ENCODE measurements around the gene EPS8L1. TPM values are rescaled to one million over a fixed set of nuclear protein-coding genes. Genes with fewer than 3 reads are reported as not detected.

The EPS8L1 gene
- total and polyA plus RNA-seq, 2 of the 4 experiments (the other 2 are of a cell fraction): 0.90 to 2.9 TPM

DNA sequence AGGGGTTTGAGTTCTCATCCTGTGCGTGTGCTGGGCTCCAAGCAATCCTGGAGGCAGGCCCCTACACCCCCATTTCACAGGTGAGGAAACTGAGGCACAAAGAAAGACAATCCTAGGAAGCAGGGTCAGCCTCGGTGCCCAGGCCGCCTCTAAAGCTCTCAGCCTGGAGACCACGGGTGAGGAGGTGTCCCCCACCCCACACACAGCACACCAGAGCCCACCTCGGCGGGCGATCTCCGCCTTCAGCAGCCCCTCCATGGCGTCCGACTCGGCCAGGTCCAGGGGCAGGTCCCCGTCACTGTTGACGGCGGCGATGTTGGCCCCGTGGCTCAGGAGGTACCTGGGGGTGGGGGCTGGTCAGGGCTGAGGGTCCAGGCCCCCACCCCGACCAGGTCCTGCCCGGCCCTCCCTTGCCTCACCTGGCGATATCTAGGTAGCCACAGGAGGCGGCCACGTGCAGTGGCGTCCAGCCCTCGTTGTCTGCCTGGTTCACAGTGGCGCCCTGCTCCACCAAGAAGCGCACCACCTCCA lies 36.6 kb downstream of the EPS8L1 start:
- no peaks in the 10 kb centered on the region for H3K27me3 ChIP-seq (ENCODE audit: control insufficient read depth, insufficient read depth, low read length)
- no peak overlapping the region for H3K4me2 ChIP-seq (ENCODE audit: low read depth, low read length)
- no peak overlapping the region for H3K23ac ChIP-seq (ENCODE audit: low read depth, low read length)
- peaks cover 19 to 71% of the 10 kb centered on the region in 2 experiments for H3K79me1 ChIP-seq (ENCODE audit: low read depth in 1 of 2, low read length in 2 of 2)
- no peak for TF ChIP-seq RCOR1 (IDR thresholded peaks at IDR 0.05; ENCODE audit: insufficient replicate concordance, low read length)
- no peak for TF ChIP-seq CHD1 (IDR thresholded peaks at IDR 0.05; ENCODE audit: low read depth, low read length)
- TF ChIP-seq FOS (IDR thresholded peaks at IDR 0.05; ENCODE audit: low read depth, low read length): no peak
- no peak for TF ChIP-seq MAFK (IDR thresholded peaks at IDR 0.05; ENCODE audit: low read depth, low read length)
- TF ChIP-seq, protein P1, sequence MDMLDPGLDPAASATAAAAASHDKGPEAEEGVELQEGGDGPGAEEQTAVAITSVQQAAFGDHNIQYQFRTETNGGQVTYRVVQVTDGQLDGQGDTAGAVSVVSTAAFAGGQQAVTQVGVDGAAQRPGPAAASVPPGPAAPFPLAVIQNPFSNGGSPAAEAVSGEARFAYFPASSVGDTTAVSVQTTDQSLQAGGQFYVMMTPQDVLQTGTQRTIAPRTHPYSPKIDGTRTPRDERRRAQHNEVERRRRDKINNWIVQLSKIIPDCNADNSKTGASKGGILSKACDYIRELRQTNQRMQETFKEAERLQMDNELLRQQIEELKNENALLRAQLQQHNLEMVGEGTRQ (IDR thresholded peaks at IDR 0.05; ENCODE audit: low read depth, low read length): no peak
- TF ChIP-seq POLR2A (IDR thresholded peaks at IDR 0.05; ENCODE audit: low read depth, low read length): no peak
- no peak for TF ChIP-seq MXI1 (IDR thresholded peaks at IDR 0.05; ENCODE audit: borderline replicate concordance, low read depth, low read length)
- TF ChIP-seq SMC3 (IDR thresholded peaks at IDR 0.05; ENCODE audit: low read depth, low read length): no peak
- TF ChIP-seq MAZ (IDR thresholded peaks at IDR 0.05; ENCODE audit: borderline replicate concordance, low read depth, low read length): no peak
- no peak for TF ChIP-seq CEBPB (IDR thresholded peaks at IDR 0.05; ENCODE audit: low read depth, low read length)
- TF ChIP-seq NFE2L2 (IDR thresholded peaks at IDR 0.05; ENCODE audit: low read depth, low read length): no peak
- TF ChIP-seq RFX5 (IDR thresholded peaks at IDR 0.05; ENCODE audit: low read depth, low read length): no peak
- TF ChIP-seq, protein P2, sequence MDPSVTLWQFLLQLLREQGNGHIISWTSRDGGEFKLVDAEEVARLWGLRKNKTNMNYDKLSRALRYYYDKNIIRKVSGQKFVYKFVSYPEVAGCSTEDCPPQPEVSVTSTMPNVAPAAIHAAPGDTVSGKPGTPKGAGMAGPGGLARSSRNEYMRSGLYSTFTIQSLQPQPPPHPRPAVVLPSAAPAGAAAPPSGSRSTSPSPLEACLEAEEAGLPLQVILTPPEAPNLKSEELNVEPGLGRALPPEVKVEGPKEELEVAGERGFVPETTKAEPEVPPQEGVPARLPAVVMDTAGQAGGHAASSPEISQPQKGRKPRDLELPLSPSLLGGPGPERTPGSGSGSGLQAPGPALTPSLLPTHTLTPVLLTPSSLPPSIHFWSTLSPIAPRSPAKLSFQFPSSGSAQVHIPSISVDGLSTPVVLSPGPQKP (IDR thresholded peaks at IDR 0.05; ENCODE audit: borderline replicate concordance, low read depth, low read length): no peak
- H3K14ac ChIP-seq (replicated peaks; ENCODE audit: low read depth, low read length): no peak overlapping the region
- ATAC-seq (ENCODE audit: low read depth): no peak
- no peak overlapping the region for H2BK20ac ChIP-seq (ENCODE audit: low read depth, low read length)
- H2BK120ac ChIP-seq (ENCODE audit: low read depth, low read length): no peak overlapping the region
- POLR2A ChIA-PET (ENCODE audit: unreplicated experiment): no interaction called here
- in situ Hi-C loops (cut with MboI; ENCODE audit: low sequenced_read_pairs) (loop anchor here (25.0 kb wide), 1 partner anchor 525 kb away; the partner anchor contains the start of genes CCDC106, ZNF580 and ZNF581), dilution Hi-C loops (cut with HindIII; ENCODE audit: low sequenced_read_pairs, unreplicated experiment) (no loop called here), intact Hi-C loops (cut with micrococcal nuclease) (no loop called here)
- no peaks in the 10 kb centered on the region for H3K9me3 ChIP-seq (ENCODE audit: control insufficient read depth, insufficient read depth, low read length)
- H3K4ac ChIP-seq (ENCODE audit: low read depth, low read length): no peak overlapping the region
- no peak overlapping the region for H2BK15ac ChIP-seq (ENCODE audit: low read depth, low read length)
- H2AK9ac ChIP-seq (replicated peaks; ENCODE audit: low read depth, low read length, poor library complexity): no peak overlapping the region
- CTCF ChIA-PET: no interaction called here
- H3K36me3 ChIP-seq (ENCODE audit: control insufficient read depth, insufficient read depth, low read length): peaks cover 22% of the 10 kb centered on the region
- H2AK5ac ChIP-seq (ENCODE audit: low read depth, low read length): no peak overlapping the region
- H2AFZ ChIP-seq (replicated peaks; ENCODE audit: low read length, poor library complexity): no peak overlapping the region
- no peak overlapping the region for H3K56ac ChIP-seq (ENCODE audit: extremely low read depth, insufficient read depth, low read length)
- peaks cover 13% of the 10 kb centered on the region for H3K4me1 ChIP-seq (ENCODE audit: control insufficient read depth, insufficient read depth, low read length)
- no peak overlapping the region for H3K18ac ChIP-seq (ENCODE audit: low read depth, low read length)
- BruUV-seq (replicated peaks): no TSS peak
- H2BK5ac ChIP-seq (ENCODE audit: low read depth, low read length, poor library complexity, severe bottlenecking): no peak overlapping the region
- H3K9ac ChIP-seq (ENCODE audit: low read depth, low read length): no peak overlapping the region
- H4K91ac ChIP-seq (ENCODE audit: insufficient read depth, low read depth, low read length): no peak overlapping the region
- DNase-seq: no peak
- H4K8ac ChIP-seq (ENCODE audit: low read depth in 2 of 2, low read length in 2 of 2): no peak overlapping the region
- no peak overlapping the region for H3K27ac ChIP-seq (ENCODE audit: insufficient read depth, low read length)
- WGBS, 2 experiments (ENCODE audit: extremely low coverage in 2 of 2, insufficient read length in 1 of 2): 80% methylated on average over 1 of the region's 25 CpGs; no CpG with 5 or more reads in 1 of the 2 experiments
- H3K4me3 ChIP-seq (ENCODE audit: insufficient read depth, low read depth, low read length): no peak overlapping the region
- H3K9me1 ChIP-seq (ENCODE audit: insufficient read depth, low read length): peaks cover 3% of the 10 kb centered on the region
- no peak overlapping the region for H4K5ac ChIP-seq (ENCODE audit: low read depth, low read length)
- H4K20me1 ChIP-seq (ENCODE audit: insufficient read depth, low read length): peaks cover 73% of the 10 kb centered on the region
